GM21529 (cell line): ENCODE data around the gene EPHA2.

Experiments
- ATAC-seq: cut with Tn5 transposase; IDR thresholded peaks from one replicate; pipeline ENCODE4 v1.9.1; 2021; ENCODE audit not compliant: unreplicated experiment

The EPHA2 gene

GRCh38 chr1:16151196-16151994 is 4.5 kb downstream of the EPHA2 start:
- no peak for ATAC-seq

- ATAC-seq, result no peak
These were observed 5.4 kb downstream of the EPHA2 start for GRCh38 chr1:16150508-16150907.

- ATAC-seq, result no peak
These were observed 6.0 kb downstream of the EPHA2 start for GRCh38 chr1:16149702-16150488.

- no peak for ATAC-seq
These were observed 6.7 kb downstream of the EPHA2 start for GRCh38 chr1:16149146-16149545.

GRCh38 chr1:16148329-16149092 is 7.4 kb downstream of the EPHA2 start:
- ATAC-seq, result no peak

- ATAC-seq, result no peak
These were observed 8.5 kb downstream of the EPHA2 start for GRCh38 chr1:16147156-16147926.

GRCh38 chr1:16146279-16147155 is 9.4 kb downstream of the EPHA2 start:
- no peak for ATAC-seq

GRCh38 chr1:16145662-16146278 is 10.1 kb downstream of the EPHA2 start:
- ATAC-seq, result no peak

GRCh38 chr1:16145030-16145661 is 10.7 kb downstream of the EPHA2 start:
- no peak for ATAC-seq

GRCh38 chr1:16144325-16145029 is 11.4 kb downstream of the EPHA2 start:
- ATAC-seq, result no peak

- no peak for ATAC-seq
These were observed 12.1 kb downstream of the EPHA2 start for GRCh38 chr1:16143566-16144324.

GRCh38 chr1:16143005-16143565 is 12.8 kb downstream of the EPHA2 start:
- ATAC-seq, result no peak

- no peak for ATAC-seq
These were observed 13.4 kb downstream of the EPHA2 start for GRCh38 chr1:16142383-16142995.

- no peak for ATAC-seq
These were observed 14.1 kb downstream of the EPHA2 start for GRCh38 chr1:16141573-16142336.

GRCh38 chr1:16140068-16140596 is 15.7 kb downstream of the EPHA2 start:
- ATAC-seq, result no peak

GRCh38 chr1:16139473-16139962 is 16.4 kb downstream of the EPHA2 start:
- no peak for ATAC-seq
